HL-60 (cell line): Measurements from ENCODE around the gene MAP6D1.

Source experiments
- DNase-seq, 2 experiments: peaks; one replicate each; pipeline ENCODE4 v3.0.0-alpha.2; 2010 to 2020; ENCODE audit warnings: low read depth in 1 of 2, low spot score in 1 of 2
- H3K27ac ChIP-seq: fragments of 250-450 bp; sonication (Bioruptor Pico); replicated peaks from 2 replicates; pipeline ENCODE4 v1.5.1; 2020; ENCODE audit warnings: mild to moderate bottlenecking, moderate library complexity
- H3K27me3 ChIP-seq: fragments of 250-450 bp; sonication (Bioruptor Pico); 2 replicates; pipeline ENCODE4 v1.5.1; 2021; ENCODE audit warnings: mild to moderate bottlenecking, moderate library complexity; ENCODE audit not compliant: insufficient read depth, poor library complexity, severe bottlenecking
- H3K4me3 ChIP-seq: replicated peaks from 2 replicates; pipeline ENCODE4 v1.5.1; 2011; ENCODE audit warnings: mild to moderate bottlenecking, control low read depth, low read length; ENCODE audit not compliant: insufficient read depth
- GABPA ChIP-seq: IDR thresholded peaks from 2 replicates; pipeline ENCODE4 v1.6.1; 2012; ENCODE audit warnings: low read depth
- POLR2AphosphoS5 ChIP-seq: IDR thresholded peaks from 2 replicates; pipeline ENCODE4 v1.6.1; 2012; ENCODE audit warnings: low read depth
- SPI1 ChIP-seq: IDR thresholded peaks from 2 replicates; pipeline ENCODE4 v1.6.1; 2012; ENCODE audit warnings: low read depth, mild to moderate bottlenecking, borderline replicate concordance
- TF ChIP-seq, protein P1 (sequence below): IDR thresholded peaks from 2 replicates; pipeline ENCODE4 v1.6.1; 2012; ENCODE audit warnings: low read depth; ENCODE audit not compliant: insufficient replicate concordance
- TF ChIP-seq, protein P2 (sequence below): IDR thresholded peaks from one replicate; pipeline ENCODE4 v1.5.1; 2011; ENCODE audit warnings: low read length, control low read depth, inconsistent platforms; ENCODE audit not compliant: insufficient read depth

MAP6D1 gene

DNA sequence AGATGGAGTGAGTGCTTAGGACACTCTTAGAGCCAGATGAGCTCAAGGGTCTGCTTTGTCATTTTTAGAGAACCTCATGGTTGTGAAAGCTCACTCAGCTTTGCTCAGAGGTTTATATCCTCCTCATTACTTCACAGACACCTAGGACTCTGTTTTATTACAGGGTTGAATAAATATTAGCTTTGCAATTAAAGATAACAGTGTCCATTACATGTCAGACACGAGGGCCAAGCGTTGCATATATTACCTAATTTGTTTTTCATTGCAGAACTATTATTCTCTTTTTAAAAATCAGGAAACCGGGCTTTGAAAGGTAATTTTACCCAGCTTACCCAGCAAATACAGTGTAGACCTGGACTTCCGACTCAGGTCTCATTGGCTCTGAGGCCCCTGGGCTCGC is 16.1 kb downstream of the MAP6D1 start:
- Histone ChIP-seq H3K27ac (no peak overlapping the region), H3K27me3 (no peaks in the 10 kb centered on the region), H3K4me3 (no peak overlapping the region)
- TF ChIP-seq, protein P1, sequence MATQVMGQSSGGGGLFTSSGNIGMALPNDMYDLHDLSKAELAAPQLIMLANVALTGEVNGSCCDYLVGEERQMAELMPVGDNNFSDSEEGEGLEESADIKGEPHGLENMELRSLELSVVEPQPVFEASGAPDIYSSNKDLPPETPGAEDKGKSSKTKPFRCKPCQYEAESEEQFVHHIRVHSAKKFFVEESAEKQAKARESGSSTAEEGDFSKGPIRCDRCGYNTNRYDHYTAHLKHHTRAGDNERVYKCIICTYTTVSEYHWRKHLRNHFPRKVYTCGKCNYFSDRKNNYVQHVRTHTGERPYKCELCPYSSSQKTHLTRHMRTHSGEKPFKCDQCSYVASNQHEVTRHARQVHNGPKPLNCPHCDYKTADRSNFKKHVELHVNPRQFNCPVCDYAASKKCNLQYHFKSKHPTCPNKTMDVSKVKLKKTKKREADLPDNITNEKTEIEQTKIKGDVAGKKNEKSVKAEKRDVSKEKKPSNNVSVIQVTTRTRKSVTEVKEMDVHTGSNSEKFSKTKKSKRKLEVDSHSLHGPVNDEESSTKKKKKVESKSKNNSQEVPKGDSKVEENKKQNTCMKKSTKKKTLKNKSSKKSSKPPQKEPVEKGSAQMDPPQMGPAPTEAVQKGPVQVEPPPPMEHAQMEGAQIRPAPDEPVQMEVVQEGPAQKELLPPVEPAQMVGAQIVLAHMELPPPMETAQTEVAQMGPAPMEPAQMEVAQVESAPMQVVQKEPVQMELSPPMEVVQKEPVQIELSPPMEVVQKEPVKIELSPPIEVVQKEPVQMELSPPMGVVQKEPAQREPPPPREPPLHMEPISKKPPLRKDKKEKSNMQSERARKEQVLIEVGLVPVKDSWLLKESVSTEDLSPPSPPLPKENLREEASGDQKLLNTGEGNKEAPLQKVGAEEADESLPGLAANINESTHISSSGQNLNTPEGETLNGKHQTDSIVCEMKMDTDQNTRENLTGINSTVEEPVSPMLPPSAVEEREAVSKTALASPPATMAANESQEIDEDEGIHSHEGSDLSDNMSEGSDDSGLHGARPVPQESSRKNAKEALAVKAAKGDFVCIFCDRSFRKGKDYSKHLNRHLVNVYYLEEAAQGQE: no peak
- TF ChIP-seq GABPA (no peak), POLR2AphosphoS5 (no peak), SPI1 (no peak)
- TF ChIP-seq, protein P2, sequence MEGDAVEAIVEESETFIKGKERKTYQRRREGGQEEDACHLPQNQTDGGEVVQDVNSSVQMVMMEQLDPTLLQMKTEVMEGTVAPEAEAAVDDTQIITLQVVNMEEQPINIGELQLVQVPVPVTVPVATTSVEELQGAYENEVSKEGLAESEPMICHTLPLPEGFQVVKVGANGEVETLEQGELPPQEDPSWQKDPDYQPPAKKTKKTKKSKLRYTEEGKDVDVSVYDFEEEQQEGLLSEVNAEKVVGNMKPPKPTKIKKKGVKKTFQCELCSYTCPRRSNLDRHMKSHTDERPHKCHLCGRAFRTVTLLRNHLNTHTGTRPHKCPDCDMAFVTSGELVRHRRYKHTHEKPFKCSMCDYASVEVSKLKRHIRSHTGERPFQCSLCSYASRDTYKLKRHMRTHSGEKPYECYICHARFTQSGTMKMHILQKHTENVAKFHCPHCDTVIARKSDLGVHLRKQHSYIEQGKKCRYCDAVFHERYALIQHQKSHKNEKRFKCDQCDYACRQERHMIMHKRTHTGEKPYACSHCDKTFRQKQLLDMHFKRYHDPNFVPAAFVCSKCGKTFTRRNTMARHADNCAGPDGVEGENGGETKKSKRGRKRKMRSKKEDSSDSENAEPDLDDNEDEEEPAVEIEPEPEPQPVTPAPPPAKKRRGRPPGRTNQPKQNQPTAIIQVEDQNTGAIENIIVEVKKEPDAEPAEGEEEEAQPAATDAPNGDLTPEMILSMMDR: no peak
- no peak for DNase-seq

- H3K4me3 ChIP-seq: no peak overlapping the region
- no peaks in the 10 kb centered on the region for H3K27me3 ChIP-seq
- H3K27ac ChIP-seq: no peak overlapping the region
- TF ChIP-seq, protein P1: no peak
- TF ChIP-seq, protein P2: no peak
- no peak for TF ChIP-seq GABPA
- no peak for TF ChIP-seq POLR2AphosphoS5
- TF ChIP-seq SPI1: no peak
- DNase-seq: no peak
Observed at GRCh38 chr3:183808355-183808754, 17.0 kb downstream of the MAP6D1 start.

GRCh38 chr3:183807881-183808280 is 17.5 kb downstream of the MAP6D1 start:
- no peak for DNase-seq
- no peak overlapping the region for H3K4me3 ChIP-seq
- no peak overlapping the region for H3K27ac ChIP-seq
- TF ChIP-seq POLR2AphosphoS5: no peak
- no peak for TF ChIP-seq SPI1
- no peak for TF ChIP-seq GABPA
- TF ChIP-seq, protein P1: no peak
- TF ChIP-seq, protein P2: no peak
- H3K27me3 ChIP-seq: no peaks in the 10 kb centered on the region
